Measurements from ENCODE around the gene AGBL1.

Gene AGBL1

GRCh38 chr15:86079508-86080266, at the start of gene AGBL1:
TSS of gene AGBL1 (plus strand) at chr15:86079871.
- Histone ChIP-seq H3K36me3 (ENCODE audit: insufficient read depth) (no peaks in the 10 kb centered on the region), H2AFZ (ENCODE audit: low read depth) (no peak within 1 kb of the TSS), H3K27ac (no peak within 1 kb of the TSS), H4K20me1 (ENCODE audit: insufficient read depth) (no peaks in the 10 kb centered on the region), H3K79me2 (ENCODE audit: insufficient read depth, low read depth) (no peaks in the 10 kb centered on the region), H3K27me3 (ENCODE audit: insufficient read depth, low read depth) (no peaks in the 10 kb centered on the region), H3K4me1 (ENCODE audit: low read depth, poor library complexity, severe bottlenecking) (no peaks in the 10 kb centered on the region), H3K9ac (no peak within 1 kb of the TSS), H3K4me2 (no peak within 1 kb of the TSS), H3K4me3 (IDR thresholded peaks at IDR 0.05; ENCODE audit: insufficient read depth, low read depth, low read length) (no peak within 1 kb of the TSS)
- TF ChIP-seq CTCF (conservative IDR thresholded peaks at IDR 0.05; ENCODE audit: low read depth, low read length), result no peak

- no peaks in the 10 kb centered on the region for H3K79me2 ChIP-seq (ENCODE audit: insufficient read depth, low read depth)
Observed at GRCh38 chr15:86034904-86035303, 44.8 kb upstream of the AGBL1 start.

GRCh38 chr15:86036243-86036642, 43.4 kb upstream of the AGBL1 start:
- Histone ChIP-seq H3K36me3 (ENCODE audit: insufficient read depth) (no peaks in the 10 kb centered on the region), H3K9ac (no peak overlapping the region), H3K27ac (no peak overlapping the region), H2AFZ (ENCODE audit: low read depth) (no peak overlapping the region), H3K4me1 (ENCODE audit: low read depth, poor library complexity, severe bottlenecking) (no peaks in the 10 kb centered on the region), H3K4me3 (IDR thresholded peaks at IDR 0.05; ENCODE audit: insufficient read depth, low read depth, low read length) (no peak overlapping the region), H3K79me2 (ENCODE audit: insufficient read depth, low read depth) (no peaks in the 10 kb centered on the region), H4K20me1 (ENCODE audit: insufficient read depth) (no peaks in the 10 kb centered on the region), H3K4me2 (no peak overlapping the region), H3K27me3 (ENCODE audit: insufficient read depth, low read depth) (no peaks in the 10 kb centered on the region)
- TF ChIP-seq CTCF (conservative IDR thresholded peaks at IDR 0.05; ENCODE audit: low read depth, low read length), result no peak

More at GRCh38 chr15:86034904-86035303, 44.8 kb upstream of the AGBL1 start:
- H3K27ac ChIP-seq, result no peak overlapping the region
- no peaks in the 10 kb centered on the region for H4K20me1 ChIP-seq (ENCODE audit: insufficient read depth)
- H3K9ac ChIP-seq, result no peak overlapping the region
- no peaks in the 10 kb centered on the region for H3K27me3 ChIP-seq (ENCODE audit: insufficient read depth, low read depth)
- TF ChIP-seq CTCF (conservative IDR thresholded peaks at IDR 0.05; ENCODE audit: low read depth, low read length), result no peak
- no peaks in the 10 kb centered on the region for H3K36me3 ChIP-seq (ENCODE audit: insufficient read depth)
- no peak overlapping the region for H3K4me3 ChIP-seq (IDR thresholded peaks at IDR 0.05; ENCODE audit: insufficient read depth, low read depth, low read length)
- no peak overlapping the region for H3K4me2 ChIP-seq
- H3K4me1 ChIP-seq (ENCODE audit: low read depth, poor library complexity, severe bottlenecking), result no peaks in the 10 kb centered on the region
- no peak overlapping the region for H2AFZ ChIP-seq (ENCODE audit: low read depth)

GRCh38 chr15:86038491-86038890, 41.2 kb upstream of the AGBL1 start:
- no peaks in the 10 kb centered on the region for H3K79me2 ChIP-seq (ENCODE audit: insufficient read depth, low read depth)
- no peak overlapping the region for H3K4me2 ChIP-seq
- H4K20me1 ChIP-seq (ENCODE audit: insufficient read depth), result no peaks in the 10 kb centered on the region
- H3K27ac ChIP-seq, result no peak overlapping the region
- no peak overlapping the region for H3K9ac ChIP-seq
- H2AFZ ChIP-seq (ENCODE audit: low read depth), result no peak overlapping the region
- no peak for TF ChIP-seq CTCF (conservative IDR thresholded peaks at IDR 0.05; ENCODE audit: low read depth, low read length)
- H3K4me3 ChIP-seq (IDR thresholded peaks at IDR 0.05; ENCODE audit: insufficient read depth, low read depth, low read length), result no peak overlapping the region
- no peaks in the 10 kb centered on the region for H3K36me3 ChIP-seq (ENCODE audit: insufficient read depth)
- H3K4me1 ChIP-seq (ENCODE audit: low read depth, poor library complexity, severe bottlenecking), result no peaks in the 10 kb centered on the region
- H3K27me3 ChIP-seq (ENCODE audit: insufficient read depth, low read depth), result no peaks in the 10 kb centered on the region
